ENCODE results near the gene SNX4.

The SNX4 gene

DNA sequence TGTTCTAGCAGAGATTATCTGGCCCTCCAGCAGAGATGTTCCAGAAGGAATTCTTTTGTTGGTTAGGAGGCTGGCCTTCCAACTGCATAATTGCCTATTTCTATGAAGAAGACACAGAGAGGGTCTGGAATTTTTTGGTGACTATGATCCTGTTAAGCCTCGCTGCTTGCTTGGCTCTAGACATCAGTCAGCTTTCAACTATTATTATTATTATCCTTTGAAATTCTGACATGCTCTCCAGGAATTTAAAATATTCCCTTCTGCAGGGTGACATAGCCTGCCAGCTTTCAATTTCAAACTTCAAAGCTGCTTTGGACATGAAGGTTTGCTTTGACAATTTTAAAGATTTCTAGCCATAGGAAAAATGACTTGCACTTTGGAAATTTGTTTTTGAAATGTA lies 118.6 kb downstream of the SNX4 start:
- peak; percentile 91 for DNase-seq

- DNase-seq, result no peak
Observed at GRCh38 chr3:125398952-125399351, 121.0 kb downstream of the SNX4 start.

Data from fibroblast of skin of scalp (primary cell).